Measurements from ENCODE around the gene TFPI. TPM values are rescaled to one million over a fixed set of nuclear protein-coding genes. Genes with fewer than 3 reads are reported as not detected.

TFPI gene
- total RNA-seq, 1 experiment from 2014 or later = 29.1 TPM

DNA sequence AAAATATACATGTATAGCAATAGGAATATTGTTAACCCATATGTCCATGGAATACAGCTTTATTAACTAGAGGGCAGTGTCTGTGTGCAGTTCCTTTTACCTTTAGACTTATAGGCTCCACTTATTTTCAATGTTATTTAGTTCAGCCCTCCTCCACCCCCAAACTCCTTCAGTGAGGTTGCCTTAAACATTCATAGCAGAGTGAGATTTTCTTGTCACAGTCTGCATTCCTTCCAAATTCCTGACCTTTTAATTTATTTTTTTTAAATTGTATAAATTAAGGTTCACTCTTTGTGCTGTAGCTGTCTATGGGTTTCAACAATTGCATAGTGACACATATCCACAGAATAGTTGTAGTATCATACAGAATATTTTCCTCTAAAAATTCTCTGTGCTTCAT is 30.9 kb downstream of the TFPI start:
- Histone ChIP-seq H3K27ac (ENCODE audit: low read depth, low read length) (no peak overlapping the region), H3K9ac (ENCODE audit: low read length) (no peak overlapping the region), H3K9me2 (ENCODE audit: insufficient read depth) (peaks cover 3% of the 10 kb centered on the region; the same call in 1 of the 2 replicates), H3K4me3 (replicated peaks in 1 of 2; ENCODE audit: low read depth in 1 of 2, low read length in 2 of 2) (no peak overlapping the region), H4K20me1 (ENCODE audit: insufficient read depth) (no peaks in the 10 kb centered on the region), H3K27me3 (ENCODE audit: insufficient read depth, low read length) (no peaks in the 10 kb centered on the region), H3K9me3 (ENCODE audit: control insufficient read depth in 1 of 2, insufficient read depth in 1 of 2, low read depth in 1 of 2, low read length in 2 of 2) (no peaks in the 10 kb centered on the region), H3K4me1 (ENCODE audit: control insufficient read depth in 1 of 2, insufficient read depth in 2 of 2, low read length in 2 of 2) (no peaks in the 10 kb centered on the region), H2AFZ (ENCODE audit: low read depth, low read length, poor library complexity, severe bottlenecking) (no peak overlapping the region), H3K4me2 (ENCODE audit: low read length) (no peak overlapping the region), H3K36me3 (ENCODE audit: control insufficient read depth in 1 of 2, insufficient read depth in 2 of 2, low read length in 2 of 2) (peaks cover 0 to 3% of the 10 kb centered on the region in 2 experiments; a peak in 2 of 4 replicates), H3K79me2 (ENCODE audit: insufficient read depth, low read length) (no peaks in the 10 kb centered on the region)
- DNase-seq (ENCODE audit: low read depth, low spot score) (no peak), ATAC-seq (no peak)
- intact Hi-C loops (cut with micrococcal nuclease) = no loop called here
- TF ChIP-seq EZH2phosphoT487 (IDR thresholded peaks at IDR 0.05; ENCODE audit: borderline replicate concordance) (no peak), TCF7L2 (IDR thresholded peaks at IDR 0.05; ENCODE audit: borderline replicate concordance, extremely low read depth, insufficient read depth, insufficient read length) (no peak), POLR2A (IDR thresholded peaks at IDR 0.05; ENCODE audit: borderline replicate concordance, extremely low read depth, insufficient read depth, insufficient read length) (no peak)
- no TSS peak for BruUV-seq (replicated peaks)
- ChIA-PET RAD21 (ENCODE audit: low non-redundant PET in 1 of 2, low total read pairs in 2 of 2, uncharacterized antibody in 2 of 2, unreplicated experiment in 2 of 2) (no interaction called here), POLR2A (no interaction called here), CTCF (no interaction called here)

- no TSS peak for BruUV-seq (replicated peaks)
- Histone ChIP-seq H3K9me3 (ENCODE audit: control insufficient read depth in 1 of 2, insufficient read depth in 1 of 2, low read depth in 1 of 2, low read length in 2 of 2) (no peaks in the 10 kb centered on the region), H3K4me2 (ENCODE audit: low read length) (no peak overlapping the region), H3K79me2 (ENCODE audit: insufficient read depth, low read length) (no peaks in the 10 kb centered on the region), H3K27me3 (ENCODE audit: insufficient read depth, low read length) (no peaks in the 10 kb centered on the region), H3K36me3 (ENCODE audit: control insufficient read depth in 1 of 2, insufficient read depth in 2 of 2, low read length in 2 of 2) (peaks cover 0 to 3% of the 10 kb centered on the region in 2 experiments; a peak in 2 of 4 replicates), H2AFZ (ENCODE audit: low read depth, low read length, poor library complexity, severe bottlenecking) (no peak overlapping the region), H4K20me1 (ENCODE audit: insufficient read depth) (no peaks in the 10 kb centered on the region), H3K4me1 (ENCODE audit: control insufficient read depth in 1 of 2, insufficient read depth in 2 of 2, low read length in 2 of 2) (no peaks in the 10 kb centered on the region), H3K27ac (ENCODE audit: low read depth, low read length) (no peak overlapping the region), H3K4me3 (replicated peaks in 1 of 2; ENCODE audit: low read depth in 1 of 2, low read length in 2 of 2) (no peak overlapping the region), H3K9me2 (ENCODE audit: insufficient read depth) (no peaks in the 10 kb centered on the region), H3K9ac (ENCODE audit: low read length) (no peak overlapping the region)
- ATAC-seq (no peak), DNase-seq (ENCODE audit: low read depth, low spot score) (no peak)
- intact Hi-C loops (cut with micrococcal nuclease) = no loop called here
- ChIA-PET RAD21 (ENCODE audit: low non-redundant PET in 1 of 2, low total read pairs in 2 of 2, uncharacterized antibody in 2 of 2, unreplicated experiment in 2 of 2) (interaction anchor here in 1 of 2 experiments (1.1 kb wide), 1 partner anchor 35 kb away, joined by 3 read pairs; no protein-coding TSS in a partner anchor), POLR2A (no interaction called here), CTCF (no interaction called here)
- TF ChIP-seq EGR1 (IDR thresholded peaks at IDR 0.05; ENCODE audit: low read depth) = no peak
- TF ChIP-seq, protein P1, sequence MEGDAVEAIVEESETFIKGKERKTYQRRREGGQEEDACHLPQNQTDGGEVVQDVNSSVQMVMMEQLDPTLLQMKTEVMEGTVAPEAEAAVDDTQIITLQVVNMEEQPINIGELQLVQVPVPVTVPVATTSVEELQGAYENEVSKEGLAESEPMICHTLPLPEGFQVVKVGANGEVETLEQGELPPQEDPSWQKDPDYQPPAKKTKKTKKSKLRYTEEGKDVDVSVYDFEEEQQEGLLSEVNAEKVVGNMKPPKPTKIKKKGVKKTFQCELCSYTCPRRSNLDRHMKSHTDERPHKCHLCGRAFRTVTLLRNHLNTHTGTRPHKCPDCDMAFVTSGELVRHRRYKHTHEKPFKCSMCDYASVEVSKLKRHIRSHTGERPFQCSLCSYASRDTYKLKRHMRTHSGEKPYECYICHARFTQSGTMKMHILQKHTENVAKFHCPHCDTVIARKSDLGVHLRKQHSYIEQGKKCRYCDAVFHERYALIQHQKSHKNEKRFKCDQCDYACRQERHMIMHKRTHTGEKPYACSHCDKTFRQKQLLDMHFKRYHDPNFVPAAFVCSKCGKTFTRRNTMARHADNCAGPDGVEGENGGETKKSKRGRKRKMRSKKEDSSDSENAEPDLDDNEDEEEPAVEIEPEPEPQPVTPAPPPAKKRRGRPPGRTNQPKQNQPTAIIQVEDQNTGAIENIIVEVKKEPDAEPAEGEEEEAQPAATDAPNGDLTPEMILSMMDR (IDR thresholded peaks at IDR 0.05 in 2 of 3, conservative IDR thresholded peaks at IDR 0.05 in 1 of 3; ENCODE audit: borderline replicate concordance in 1 of 3, insufficient read depth in 1 of 3, low read depth in 2 of 3, low read length in 2 of 3) = no peak
- TF ChIP-seq RAD21 (IDR thresholded peaks at IDR 0.05; ENCODE audit: low read depth) = no peak
- TF ChIP-seq TCF7L2 (IDR thresholded peaks at IDR 0.05; ENCODE audit: borderline replicate concordance, extremely low read depth, insufficient read depth, insufficient read length) = no peak
- TF ChIP-seq JUND (IDR thresholded peaks at IDR 0.05) = no peak
- TF ChIP-seq SP1 (IDR thresholded peaks at IDR 0.05; ENCODE audit: low read depth) = no peak
- TF ChIP-seq CEBPB (IDR thresholded peaks at IDR 0.05; ENCODE audit: low read depth) = no peak
- TF ChIP-seq, protein P2, sequence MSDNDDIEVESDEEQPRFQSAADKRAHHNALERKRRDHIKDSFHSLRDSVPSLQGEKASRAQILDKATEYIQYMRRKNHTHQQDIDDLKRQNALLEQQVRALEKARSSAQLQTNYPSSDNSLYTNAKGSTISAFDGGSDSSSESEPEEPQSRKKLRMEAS (IDR thresholded peaks at IDR 0.05) = no peak
- no peak for TF ChIP-seq FOSL1 (IDR thresholded peaks at IDR 0.05; ENCODE audit: low read depth)
- no peak for TF ChIP-seq POLR2AphosphoS5 (IDR thresholded peaks at IDR 0.05; ENCODE audit: low read depth, low read length)
- no peak for TF ChIP-seq ELF1 (IDR thresholded peaks at IDR 0.05; ENCODE audit: borderline replicate concordance, low read depth)
- TF ChIP-seq YY1 (IDR thresholded peaks at IDR 0.05; ENCODE audit: extremely low read depth, insufficient replicate concordance, low read depth, low read length) = no peak
- no peak for TF ChIP-seq POLR2A (IDR thresholded peaks at IDR 0.05; ENCODE audit: borderline replicate concordance, extremely low read depth, insufficient read depth, insufficient read length)
- no peak for TF ChIP-seq ZNF274 (IDR thresholded peaks at IDR 0.05; ENCODE audit: low read depth, low read length)
- no peak for TF ChIP-seq SIN3A (IDR thresholded peaks at IDR 0.05; ENCODE audit: low read depth)
- TF ChIP-seq EZH2phosphoT487 (IDR thresholded peaks at IDR 0.05; ENCODE audit: borderline replicate concordance) = no peak
Measured at GRCh38 chr2:187520121-187520624, 34.1 kb downstream of the TFPI start.

Measured in HCT116 (cell line).